ENCODE results near the gene HID1.

The HID1 gene, protein sequence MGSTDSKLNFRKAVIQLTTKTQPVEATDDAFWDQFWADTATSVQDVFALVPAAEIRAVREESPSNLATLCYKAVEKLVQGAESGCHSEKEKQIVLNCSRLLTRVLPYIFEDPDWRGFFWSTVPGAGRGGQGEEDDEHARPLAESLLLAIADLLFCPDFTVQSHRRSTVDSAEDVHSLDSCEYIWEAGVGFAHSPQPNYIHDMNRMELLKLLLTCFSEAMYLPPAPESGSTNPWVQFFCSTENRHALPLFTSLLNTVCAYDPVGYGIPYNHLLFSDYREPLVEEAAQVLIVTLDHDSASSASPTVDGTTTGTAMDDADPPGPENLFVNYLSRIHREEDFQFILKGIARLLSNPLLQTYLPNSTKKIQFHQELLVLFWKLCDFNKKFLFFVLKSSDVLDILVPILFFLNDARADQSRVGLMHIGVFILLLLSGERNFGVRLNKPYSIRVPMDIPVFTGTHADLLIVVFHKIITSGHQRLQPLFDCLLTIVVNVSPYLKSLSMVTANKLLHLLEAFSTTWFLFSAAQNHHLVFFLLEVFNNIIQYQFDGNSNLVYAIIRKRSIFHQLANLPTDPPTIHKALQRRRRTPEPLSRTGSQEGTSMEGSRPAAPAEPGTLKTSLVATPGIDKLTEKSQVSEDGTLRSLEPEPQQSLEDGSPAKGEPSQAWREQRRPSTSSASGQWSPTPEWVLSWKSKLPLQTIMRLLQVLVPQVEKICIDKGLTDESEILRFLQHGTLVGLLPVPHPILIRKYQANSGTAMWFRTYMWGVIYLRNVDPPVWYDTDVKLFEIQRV

DNA sequence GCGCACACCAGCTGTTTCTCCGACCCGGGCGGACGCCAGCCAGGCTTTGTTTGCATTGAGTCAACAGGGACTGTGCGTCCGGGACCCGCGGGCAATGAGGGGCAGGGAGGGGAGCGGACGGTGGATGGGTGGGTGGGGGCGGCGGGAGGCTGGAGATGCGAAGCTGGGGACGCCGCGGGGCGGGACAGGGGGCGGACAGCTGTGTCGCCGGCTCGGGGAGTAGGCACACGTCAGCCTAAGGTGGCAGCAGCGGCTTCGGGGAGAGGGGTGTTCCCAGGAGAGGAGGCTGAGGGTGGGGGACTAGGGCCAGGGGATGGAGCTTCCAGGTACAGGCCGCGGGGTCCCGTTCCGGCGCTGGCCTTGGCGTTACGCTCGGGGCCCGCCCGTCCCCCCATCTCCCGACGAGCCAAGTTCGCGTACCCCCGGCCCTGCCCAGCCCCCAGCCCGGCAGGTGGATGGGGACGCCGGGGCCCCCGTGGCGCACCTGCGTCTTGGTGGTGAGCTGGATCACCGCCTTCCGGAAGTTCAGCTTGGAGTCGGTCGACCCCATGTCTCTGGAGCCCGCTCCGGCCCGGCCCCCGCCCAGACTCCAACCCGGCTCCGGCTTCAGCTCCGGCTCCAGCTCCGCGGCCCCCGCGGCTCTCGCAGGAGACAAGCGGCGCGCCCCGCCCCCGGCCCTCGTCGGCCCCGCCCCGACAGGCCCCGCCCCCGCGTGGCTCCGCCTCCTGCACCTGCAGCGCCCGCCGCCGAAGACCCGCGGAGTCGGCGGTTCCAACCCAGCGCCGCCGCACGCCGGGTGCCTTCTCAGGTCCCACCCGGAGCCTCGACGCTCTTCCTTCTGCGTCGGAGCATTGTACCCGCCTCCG lies at the start of gene HID1:
Gene HID1 (minus strand): TSS at position 653 of the 866 bp plus-strand sequence. CDS start 103 bp downstream, at position 550.
- TF ChIP-seq NFIC (IDR thresholded peaks at IDR 0.05) = no peak
- TF ChIP-seq, protein P1, sequence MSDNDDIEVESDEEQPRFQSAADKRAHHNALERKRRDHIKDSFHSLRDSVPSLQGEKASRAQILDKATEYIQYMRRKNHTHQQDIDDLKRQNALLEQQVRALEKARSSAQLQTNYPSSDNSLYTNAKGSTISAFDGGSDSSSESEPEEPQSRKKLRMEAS (IDR thresholded peaks at IDR 0.05) = peak; percentile 76
- peak; percentile 68 for TF ChIP-seq TCF12 (IDR thresholded peaks at IDR 0.05; ENCODE audit: low read depth)
- TF ChIP-seq ZBTB7A (IDR thresholded peaks at IDR 0.05; ENCODE audit: low read depth) = peak; percentile 85; the same call in 1 of the 2 replicates
- peak; percentile 36 for TF ChIP-seq EP300 (IDR thresholded peaks at IDR 0.05; ENCODE audit: borderline replicate concordance)

DNA sequence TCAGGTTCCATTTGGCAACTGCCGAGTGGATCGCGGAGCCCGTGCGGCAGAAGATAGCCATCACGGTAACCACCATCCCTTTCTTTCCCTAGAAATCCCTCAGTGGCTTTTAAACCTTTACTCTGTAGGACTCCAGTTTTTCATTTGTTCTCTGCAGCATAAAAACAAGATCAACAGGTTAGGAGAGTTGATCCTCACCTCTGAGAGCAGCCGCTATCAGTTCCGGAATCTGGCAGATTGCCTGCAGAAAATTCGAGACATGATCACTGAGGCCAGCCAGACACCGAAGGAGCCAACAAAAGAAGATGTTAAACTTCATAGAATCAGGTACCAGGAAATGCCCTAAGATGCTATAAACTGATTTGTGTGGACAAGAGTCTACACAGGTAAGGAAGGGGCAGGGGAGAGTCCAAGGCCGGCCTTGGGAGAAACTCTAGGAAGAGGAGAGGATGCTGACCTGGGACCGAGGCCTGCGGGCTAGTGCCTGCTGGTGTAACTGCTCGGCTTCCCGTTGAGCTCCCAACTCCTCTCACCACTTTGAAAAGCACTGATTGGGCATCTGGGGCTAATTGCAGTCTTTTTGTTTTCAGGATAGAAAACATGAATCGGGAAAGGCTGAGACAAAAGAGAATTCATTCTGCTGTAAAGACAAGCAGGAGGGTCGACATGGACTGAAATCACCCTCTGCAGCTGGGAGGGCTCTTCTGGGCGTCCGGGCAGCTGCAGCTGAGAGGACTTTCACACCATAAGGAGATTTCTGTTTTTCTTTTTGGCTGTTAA lies 48.0 kb upstream of the HID1 start:
- no peak for TF ChIP-seq RAD21 (IDR thresholded peaks at IDR 0.05; ENCODE audit: low read depth)
- no peak for TF ChIP-seq ZBTB7A (IDR thresholded peaks at IDR 0.05; ENCODE audit: low read depth)
- no peak for TF ChIP-seq CEBPB (IDR thresholded peaks at IDR 0.05)
- no peak for TF ChIP-seq TAF1 (IDR thresholded peaks at IDR 0.05; ENCODE audit: low read depth)
- no peak for TF ChIP-seq TEAD4 (IDR thresholded peaks at IDR 0.05)
- TF ChIP-seq EGR1 (IDR thresholded peaks at IDR 0.05) = no peak
- TF ChIP-seq FOXM1 (IDR thresholded peaks at IDR 0.05; ENCODE audit: borderline replicate concordance, low read depth) = no peak
- TF ChIP-seq, protein P2, sequence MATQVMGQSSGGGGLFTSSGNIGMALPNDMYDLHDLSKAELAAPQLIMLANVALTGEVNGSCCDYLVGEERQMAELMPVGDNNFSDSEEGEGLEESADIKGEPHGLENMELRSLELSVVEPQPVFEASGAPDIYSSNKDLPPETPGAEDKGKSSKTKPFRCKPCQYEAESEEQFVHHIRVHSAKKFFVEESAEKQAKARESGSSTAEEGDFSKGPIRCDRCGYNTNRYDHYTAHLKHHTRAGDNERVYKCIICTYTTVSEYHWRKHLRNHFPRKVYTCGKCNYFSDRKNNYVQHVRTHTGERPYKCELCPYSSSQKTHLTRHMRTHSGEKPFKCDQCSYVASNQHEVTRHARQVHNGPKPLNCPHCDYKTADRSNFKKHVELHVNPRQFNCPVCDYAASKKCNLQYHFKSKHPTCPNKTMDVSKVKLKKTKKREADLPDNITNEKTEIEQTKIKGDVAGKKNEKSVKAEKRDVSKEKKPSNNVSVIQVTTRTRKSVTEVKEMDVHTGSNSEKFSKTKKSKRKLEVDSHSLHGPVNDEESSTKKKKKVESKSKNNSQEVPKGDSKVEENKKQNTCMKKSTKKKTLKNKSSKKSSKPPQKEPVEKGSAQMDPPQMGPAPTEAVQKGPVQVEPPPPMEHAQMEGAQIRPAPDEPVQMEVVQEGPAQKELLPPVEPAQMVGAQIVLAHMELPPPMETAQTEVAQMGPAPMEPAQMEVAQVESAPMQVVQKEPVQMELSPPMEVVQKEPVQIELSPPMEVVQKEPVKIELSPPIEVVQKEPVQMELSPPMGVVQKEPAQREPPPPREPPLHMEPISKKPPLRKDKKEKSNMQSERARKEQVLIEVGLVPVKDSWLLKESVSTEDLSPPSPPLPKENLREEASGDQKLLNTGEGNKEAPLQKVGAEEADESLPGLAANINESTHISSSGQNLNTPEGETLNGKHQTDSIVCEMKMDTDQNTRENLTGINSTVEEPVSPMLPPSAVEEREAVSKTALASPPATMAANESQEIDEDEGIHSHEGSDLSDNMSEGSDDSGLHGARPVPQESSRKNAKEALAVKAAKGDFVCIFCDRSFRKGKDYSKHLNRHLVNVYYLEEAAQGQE (IDR thresholded peaks at IDR 0.05; ENCODE audit: low read depth) = no peak
- TF ChIP-seq YY1 (IDR thresholded peaks at IDR 0.05; ENCODE audit: low read depth) = no peak
- TF ChIP-seq, protein P1 (IDR thresholded peaks at IDR 0.05) = no peak
- no peak for TF ChIP-seq NFIC (IDR thresholded peaks at IDR 0.05)
- TF ChIP-seq TCF12 (IDR thresholded peaks at IDR 0.05; ENCODE audit: low read depth) = no peak
- no peak for TF ChIP-seq EP300 (IDR thresholded peaks at IDR 0.05; ENCODE audit: borderline replicate concordance)
- TF ChIP-seq, protein P3, sequence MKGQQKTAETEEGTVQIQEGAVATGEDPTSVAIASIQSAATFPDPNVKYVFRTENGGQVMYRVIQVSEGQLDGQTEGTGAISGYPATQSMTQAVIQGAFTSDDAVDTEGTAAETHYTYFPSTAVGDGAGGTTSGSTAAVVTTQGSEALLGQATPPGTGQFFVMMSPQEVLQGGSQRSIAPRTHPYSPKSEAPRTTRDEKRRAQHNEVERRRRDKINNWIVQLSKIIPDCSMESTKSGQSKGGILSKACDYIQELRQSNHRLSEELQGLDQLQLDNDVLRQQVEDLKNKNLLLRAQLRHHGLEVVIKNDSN (IDR thresholded peaks at IDR 0.05) = no peak
- TF ChIP-seq CREB1 (IDR thresholded peaks at IDR 0.05; ENCODE audit: low read depth) = no peak

DNA sequence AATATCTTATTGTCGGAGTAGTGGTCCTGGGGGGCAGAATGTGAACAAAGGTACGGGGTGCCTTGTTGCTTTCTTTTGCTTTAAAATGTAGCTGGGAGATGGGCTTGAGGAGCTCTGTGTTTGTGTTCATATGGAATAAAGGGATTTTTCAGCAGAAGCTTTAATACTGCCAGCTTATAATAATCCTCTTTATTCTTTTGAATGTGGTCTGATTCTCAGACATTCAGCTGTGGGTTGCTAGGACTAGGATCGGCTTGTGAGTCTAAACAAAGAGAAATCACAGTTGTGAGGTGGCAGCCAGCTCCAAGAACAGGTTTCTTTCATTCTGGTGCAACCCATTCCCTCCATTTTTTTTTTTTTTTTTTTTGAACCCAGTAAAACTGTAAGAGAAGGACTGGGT lies 47.2 kb upstream of the HID1 start:
- TF ChIP-seq, protein P2 (IDR thresholded peaks at IDR 0.05; ENCODE audit: low read depth) = no peak
- TF ChIP-seq EP300 (IDR thresholded peaks at IDR 0.05; ENCODE audit: borderline replicate concordance) (no peak), YY1 (IDR thresholded peaks at IDR 0.05; ENCODE audit: low read depth) (no peak), TAF1 (IDR thresholded peaks at IDR 0.05; ENCODE audit: low read depth) (no peak), NFIC (IDR thresholded peaks at IDR 0.05) (no peak), FOXM1 (IDR thresholded peaks at IDR 0.05; ENCODE audit: borderline replicate concordance, low read depth) (no peak), TEAD4 (IDR thresholded peaks at IDR 0.05) (no peak), EGR1 (IDR thresholded peaks at IDR 0.05) (no peak), CREB1 (IDR thresholded peaks at IDR 0.05; ENCODE audit: low read depth) (no peak)
- TF ChIP-seq, protein P1 (IDR thresholded peaks at IDR 0.05) = no peak
- TF ChIP-seq, protein P3 (IDR thresholded peaks at IDR 0.05) = no peak

DNA sequence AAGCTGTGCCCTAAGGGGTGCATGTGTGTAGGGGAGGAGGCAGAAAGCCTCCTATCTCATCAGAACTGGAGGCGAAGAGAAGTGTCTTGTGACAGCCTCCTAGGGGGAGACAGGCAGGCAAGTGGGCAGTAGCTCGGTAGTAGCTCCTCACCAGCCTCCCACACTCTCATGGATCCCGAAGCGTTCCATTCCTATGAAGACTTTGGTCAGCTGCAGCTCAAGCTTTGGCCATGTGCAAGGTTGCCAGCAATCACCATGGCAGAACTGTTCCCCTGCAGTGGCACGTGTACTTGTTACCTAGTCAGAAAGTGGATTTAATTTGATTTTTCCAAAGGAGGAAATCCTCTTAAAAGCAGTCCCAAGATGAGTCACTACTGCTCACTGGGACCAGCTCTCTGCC lies 46.6 kb upstream of the HID1 start:
- TF ChIP-seq, protein P1 (IDR thresholded peaks at IDR 0.05) = no peak
- TF ChIP-seq TEAD4 (IDR thresholded peaks at IDR 0.05) (no peak), ZBTB7A (IDR thresholded peaks at IDR 0.05; ENCODE audit: low read depth) (no peak), NFIC (IDR thresholded peaks at IDR 0.05) (no peak), EP300 (IDR thresholded peaks at IDR 0.05; ENCODE audit: borderline replicate concordance) (no peak)

All from Ishikawa (cell line).